H1 (cell line): ENCODE measurements around the gene TBC1D22A. TPM values are rescaled to one million over a fixed set of nuclear protein-coding genes. Genes with fewer than 3 reads are reported as not detected.

Experiments used
- EGR1 ChIP-seq: IDR thresholded peaks from 2 replicates; pipeline ENCODE4 v1.6.1; 2011; ENCODE audit warnings: low read depth, low read length, borderline replicate concordance
- EP300 ChIP-seq, 2 experiments: IDR thresholded peaks; 1 replicate in 1 of 2; 2 replicates in 1 of 2; pipeline ENCODE4 v1.6.1; 2011 to 2012; ENCODE audit warnings: low read depth in 2 of 2, low read length in 2 of 2, mild to moderate bottlenecking in 2 of 2, borderline replicate concordance in 1 of 2, inconsistent platforms in 1 of 2, moderate library complexity in 1 of 2
- FOSL1 ChIP-seq: IDR thresholded peaks from 2 replicates; pipeline ENCODE4 v1.6.1; 2011; ENCODE audit warnings: mild to moderate bottlenecking, low read depth, low read length, moderate library complexity; ENCODE audit not compliant: insufficient read depth
- JUN ChIP-seq: IDR thresholded peaks from 2 replicates; pipeline ENCODE4 v1.6.1; 2011; ENCODE audit warnings: low read depth, mild to moderate bottlenecking, improper control_type of control experiment, low read length
- JUND ChIP-seq: IDR thresholded peaks from 2 replicates; pipeline ENCODE4 v1.6.1; 2011; ENCODE audit warnings: mild to moderate bottlenecking, improper control_type of control experiment, low read length
- RAD21 ChIP-seq, 2 experiments: IDR thresholded peaks in 1 of 2; conservative IDR thresholded peaks in 1 of 2; 2 replicates each; pipeline ENCODE4 v1.6.1; 2011; ENCODE audit warnings: low read depth in 2 of 2, low read length in 2 of 2, improper control_type of control experiment in 1 of 2, inconsistent platforms in 1 of 2, mild to moderate bottlenecking in 1 of 2, moderate library complexity in 1 of 2
- SP4 ChIP-seq: IDR thresholded peaks from 2 replicates; pipeline ENCODE4 v1.6.1; 2012; ENCODE audit warnings: low read length, inconsistent platforms
- polyA plus RNA-seq, 7 experiments: library from polyadenylated mRNA; depleted of rRNA in 3 of 7; stranded (reverse) in 5 of 7; unstranded in 2 of 7; fragments of >200 nt in 5 of 7; fragments of 200-250 nt in 2 of 7; gene quantifications; 1 replicate in 5 of 7; 2 replicates in 1 of 7; 4 replicates in 1 of 7; pipeline versions ENCODE4 v1.2.1 to v1.2.3, GENCODE V29; 2011 to 2013; ENCODE audit warnings: missing spikeins in 2 of 7, mixed read lengths in 2 of 7
- total RNA-seq: library from RNA; stranded (reverse); fragmentation: NEBNext Ultra II Directional; extraction: Animal tissue kit (Norgen Biotek cat#: 25700); gene quantifications from 2 replicates; pipeline ENCODE4 v1.2.1, GENCODE V29; 2021
- TF ChIP-seq, protein P1 (sequence below): IDR thresholded peaks from 2 replicates; pipeline ENCODE4 v1.6.1; 2012; ENCODE audit warnings: low read length, inconsistent platforms

Gene TBC1D22A
- total and polyA plus RNA-seq, 2 of the 8 experiments (the other 6 are each of a cell fraction or from before 2014, with no cell fraction given) = 11.9 to 18.4 TPM

DNA sequence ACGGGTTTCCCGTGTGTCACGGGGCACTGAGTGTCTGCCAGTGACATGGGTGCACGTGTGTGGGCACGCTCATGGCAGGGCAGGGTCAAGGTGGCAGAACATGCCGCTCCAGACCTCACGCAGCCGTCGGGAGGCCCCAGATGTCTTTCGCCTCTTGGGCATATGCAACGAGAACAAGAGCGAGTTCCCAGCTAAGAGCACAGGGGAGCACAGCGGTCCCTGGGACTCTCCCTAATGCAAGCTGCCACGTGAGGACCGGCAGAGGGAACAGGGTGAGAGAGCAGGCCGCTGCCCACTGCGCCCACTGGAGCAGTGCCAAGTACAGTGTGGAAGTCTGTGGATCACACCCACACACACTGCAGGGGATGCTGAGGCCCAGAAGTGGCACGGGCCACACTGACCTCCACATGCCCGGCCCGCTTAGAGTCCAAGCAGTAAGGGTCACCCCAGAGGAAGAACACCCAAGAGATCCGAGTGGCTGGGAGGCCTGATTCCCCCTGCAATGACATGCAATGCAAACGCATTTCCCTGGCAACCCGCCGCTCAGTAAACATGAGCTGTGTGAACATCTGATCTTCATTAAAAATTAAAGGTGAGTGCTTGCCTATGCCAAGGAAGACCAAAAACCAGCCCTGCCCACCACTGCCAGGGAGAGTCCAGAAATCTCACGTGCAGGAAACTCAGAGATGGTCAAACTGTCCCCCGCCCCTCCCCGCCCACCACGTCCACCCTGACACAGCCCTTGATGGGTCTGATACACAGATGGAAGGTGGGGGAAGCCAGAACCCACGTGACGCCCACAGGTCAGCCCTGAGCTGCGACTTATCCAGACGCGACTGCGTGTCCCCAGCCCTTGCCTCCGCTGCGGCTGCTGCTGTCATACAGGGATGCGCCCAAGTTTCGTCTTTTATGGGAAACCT lies 36.1 kb upstream of the TBC1D22A start (continued):
- no peak for TF ChIP-seq EGR1
- no peak for TF ChIP-seq FOSL1
- TF ChIP-seq SP4 = no peak
- no peak for TF ChIP-seq EP300 (IDR thresholded peaks at IDR 0.05; ENCODE audit: borderline replicate concordance in 1 of 2, low read depth in 2 of 2, low read length in 2 of 2)
- TF ChIP-seq, protein P1, sequence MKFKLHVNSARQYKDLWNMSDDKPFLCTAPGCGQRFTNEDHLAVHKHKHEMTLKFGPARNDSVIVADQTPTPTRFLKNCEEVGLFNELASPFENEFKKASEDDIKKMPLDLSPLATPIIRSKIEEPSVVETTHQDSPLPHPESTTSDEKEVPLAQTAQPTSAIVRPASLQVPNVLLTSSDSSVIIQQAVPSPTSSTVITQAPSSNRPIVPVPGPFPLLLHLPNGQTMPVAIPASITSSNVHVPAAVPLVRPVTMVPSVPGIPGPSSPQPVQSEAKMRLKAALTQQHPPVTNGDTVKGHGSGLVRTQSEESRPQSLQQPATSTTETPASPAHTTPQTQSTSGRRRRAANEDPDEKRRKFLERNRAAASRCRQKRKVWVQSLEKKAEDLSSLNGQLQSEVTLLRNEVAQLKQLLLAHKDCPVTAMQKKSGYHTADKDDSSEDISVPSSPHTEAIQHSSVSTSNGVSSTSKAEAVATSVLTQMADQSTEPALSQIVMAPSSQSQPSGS = no peak
- no peak for TF ChIP-seq JUN
- TF ChIP-seq JUND = no peak
- TF ChIP-seq RAD21 (IDR thresholded peaks at IDR 0.05 in 1 of 2, conservative IDR thresholded peaks at IDR 0.05 in 1 of 2; ENCODE audit: low read depth in 2 of 2, low read length in 2 of 2) = no peak
